NB4 (cell line): ENCODE data around the gene MS4A15.

Source experiments
- DNase-seq: peaks from one replicate; pipeline ENCODE4 v3.0.0; 2010; ENCODE audit warnings: low read depth
- H3K4me3 ChIP-seq: one replicate; pipeline ENCODE4 v1.5.1; 2011; ENCODE audit warnings: mild to moderate bottlenecking, low read depth, low read length, moderate library complexity
- MYC ChIP-seq: IDR thresholded peaks from 2 replicates; pipeline ENCODE4 v1.6.1; 2011; ENCODE audit warnings: low read depth, low read length
- POLR2A ChIP-seq: IDR thresholded peaks from 2 replicates; pipeline ENCODE4 v1.6.1; 2011; ENCODE audit warnings: mild to moderate bottlenecking; ENCODE audit not compliant: insufficient read length; ENCODE audit errors: extremely low read depth
- TF ChIP-seq, protein P1 (sequence below): IDR thresholded peaks from 2 replicates; pipeline ENCODE4 v1.6.1; 2011; ENCODE audit warnings: low read depth, low read length
- TF ChIP-seq, protein P2 (sequence below): IDR thresholded peaks from one replicate; pipeline ENCODE4 v1.5.1; 2012; ENCODE audit warnings: low read depth, low read length

The MS4A15 gene

GRCh38 chr11:60769273-60769672, 12.6 kb downstream of the MS4A15 start:
- TF ChIP-seq, protein P1, sequence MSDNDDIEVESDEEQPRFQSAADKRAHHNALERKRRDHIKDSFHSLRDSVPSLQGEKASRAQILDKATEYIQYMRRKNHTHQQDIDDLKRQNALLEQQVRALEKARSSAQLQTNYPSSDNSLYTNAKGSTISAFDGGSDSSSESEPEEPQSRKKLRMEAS = no peak
- TF ChIP-seq POLR2A (no peak), MYC (no peak)
- TF ChIP-seq, protein P2, sequence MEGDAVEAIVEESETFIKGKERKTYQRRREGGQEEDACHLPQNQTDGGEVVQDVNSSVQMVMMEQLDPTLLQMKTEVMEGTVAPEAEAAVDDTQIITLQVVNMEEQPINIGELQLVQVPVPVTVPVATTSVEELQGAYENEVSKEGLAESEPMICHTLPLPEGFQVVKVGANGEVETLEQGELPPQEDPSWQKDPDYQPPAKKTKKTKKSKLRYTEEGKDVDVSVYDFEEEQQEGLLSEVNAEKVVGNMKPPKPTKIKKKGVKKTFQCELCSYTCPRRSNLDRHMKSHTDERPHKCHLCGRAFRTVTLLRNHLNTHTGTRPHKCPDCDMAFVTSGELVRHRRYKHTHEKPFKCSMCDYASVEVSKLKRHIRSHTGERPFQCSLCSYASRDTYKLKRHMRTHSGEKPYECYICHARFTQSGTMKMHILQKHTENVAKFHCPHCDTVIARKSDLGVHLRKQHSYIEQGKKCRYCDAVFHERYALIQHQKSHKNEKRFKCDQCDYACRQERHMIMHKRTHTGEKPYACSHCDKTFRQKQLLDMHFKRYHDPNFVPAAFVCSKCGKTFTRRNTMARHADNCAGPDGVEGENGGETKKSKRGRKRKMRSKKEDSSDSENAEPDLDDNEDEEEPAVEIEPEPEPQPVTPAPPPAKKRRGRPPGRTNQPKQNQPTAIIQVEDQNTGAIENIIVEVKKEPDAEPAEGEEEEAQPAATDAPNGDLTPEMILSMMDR = no peak
- no peak for DNase-seq

DNA sequence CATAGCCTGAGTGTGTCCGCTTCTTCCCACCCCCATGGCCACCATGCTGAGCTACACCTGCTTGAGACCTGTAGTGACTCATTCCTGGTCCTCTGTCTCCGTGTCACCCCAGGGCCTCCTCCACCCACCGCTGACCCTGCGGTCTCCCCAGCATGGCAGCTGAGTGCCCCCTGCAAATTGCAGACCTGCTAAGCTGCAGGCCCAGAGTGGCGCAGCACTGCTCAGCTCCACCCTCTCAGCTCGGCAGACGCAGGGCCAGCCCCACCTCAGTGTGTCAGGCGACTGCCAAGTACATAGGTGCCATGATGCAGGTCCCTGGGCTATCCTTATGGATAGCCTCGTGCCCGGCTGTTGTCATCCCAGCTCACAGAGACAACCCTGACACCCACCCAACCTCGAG, 13.1 kb downstream of the MS4A15 start:
- DNase-seq = no peak
- TF ChIP-seq MYC (no peak), POLR2A (no peak)
- TF ChIP-seq, protein P1 = no peak
- no peak overlapping the region for H3K4me3 ChIP-seq

More at GRCh38 chr11:60769273-60769672, 12.6 kb downstream of the MS4A15 start:
- H3K4me3 ChIP-seq = no peak overlapping the region

DNA sequence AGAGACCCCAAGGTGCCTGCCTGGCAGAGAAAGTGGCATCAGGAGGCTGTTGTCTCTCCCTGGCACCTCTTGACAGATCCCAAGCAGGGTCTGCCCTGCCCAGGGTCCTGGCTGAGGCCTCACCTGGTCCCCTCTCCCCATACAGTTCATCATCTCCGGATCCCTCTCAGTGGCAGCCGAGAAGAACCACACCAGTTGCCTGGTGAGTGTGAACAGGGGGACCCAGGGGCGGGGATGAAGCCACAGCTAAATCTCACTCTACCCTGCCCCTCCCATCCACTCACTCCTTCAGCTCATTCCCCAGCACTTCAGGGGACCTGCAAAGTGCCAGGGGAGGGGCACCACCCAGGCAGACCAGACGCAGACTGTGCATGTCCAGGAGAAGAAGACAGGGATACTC, 14.5 kb downstream of the MS4A15 start:
- DNase-seq = no peak
- TF ChIP-seq MYC = no peak
- TF ChIP-seq, protein P1 = no peak
- H3K4me3 ChIP-seq = no peak overlapping the region

DNA sequence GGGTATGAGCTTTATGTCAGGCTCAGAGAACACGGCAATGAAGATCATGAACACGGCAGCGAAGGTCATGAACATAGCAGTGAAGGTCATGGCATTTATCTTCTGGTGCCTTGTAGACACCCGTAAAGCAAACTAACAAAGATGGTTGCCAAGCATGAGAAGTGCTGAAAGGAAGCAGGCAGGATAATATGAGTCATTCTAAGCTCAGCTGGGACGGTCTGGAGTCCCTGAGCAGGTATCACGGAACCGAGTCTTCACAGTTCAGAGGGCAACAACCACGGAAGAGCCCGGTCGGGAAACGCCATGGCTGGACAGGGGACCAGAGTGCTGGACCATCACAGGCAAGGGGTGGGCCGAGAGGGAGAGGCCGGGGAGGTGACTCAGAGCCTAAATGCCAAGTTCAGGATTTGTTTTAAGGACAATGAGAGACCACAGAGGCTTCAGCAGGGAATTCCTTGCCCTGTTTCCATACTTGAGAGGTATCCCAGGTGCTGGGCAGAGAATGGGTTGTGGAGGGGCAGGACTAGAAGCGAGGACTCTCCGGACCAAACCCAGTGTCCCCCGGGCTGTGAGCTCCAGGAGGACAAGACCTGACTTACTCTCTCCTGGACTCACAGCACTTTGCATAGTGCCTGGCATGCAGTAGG, 15.3 kb downstream of the MS4A15 start:
- DNase-seq = no peak
- H3K4me3 ChIP-seq = no peak overlapping the region
- TF ChIP-seq, protein P2 = no peak
- TF ChIP-seq POLR2A = no peak
- TF ChIP-seq, protein P1 = no peak

- no peak for TF ChIP-seq POLR2A
- TF ChIP-seq, protein P2 = no peak
- TF ChIP-seq, protein P1 = no peak
- TF ChIP-seq MYC = no peak
- no peak overlapping the region for H3K4me3 ChIP-seq
- no peak for DNase-seq
These were observed 16.0 kb downstream of the MS4A15 start for GRCh38 chr11:60772666-60773065.

DNA sequence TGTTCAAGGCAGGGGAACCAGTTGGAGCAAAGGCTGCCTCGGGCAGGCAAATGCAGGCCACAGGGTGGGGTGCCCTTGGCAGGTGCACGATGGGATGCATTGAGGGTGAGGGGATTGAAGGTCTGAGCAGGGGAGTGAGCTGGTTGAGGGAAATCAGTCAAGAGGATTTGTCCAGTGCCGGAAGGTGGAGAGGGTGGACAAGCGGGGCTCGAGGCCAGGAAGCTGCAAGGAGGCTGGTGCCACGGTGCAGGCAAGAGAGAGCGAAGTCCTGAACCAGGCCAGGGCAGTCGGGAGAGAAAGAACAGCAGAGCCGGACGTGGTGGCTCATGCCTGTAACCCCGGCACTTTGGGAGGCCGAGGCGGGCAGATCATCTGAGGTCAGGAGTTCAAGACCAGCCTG, 18.1 kb downstream of the MS4A15 start:
- DNase-seq = no peak
- H3K4me3 ChIP-seq = no peak overlapping the region
- TF ChIP-seq, protein P2 = no peak
- TF ChIP-seq POLR2A (no peak), MYC (no peak)
- TF ChIP-seq, protein P1 = no peak
